ENCODE data around the gene SARDH. TPM values are rescaled to one million over a fixed set of nuclear protein-coding genes. Genes with fewer than 3 reads are reported as not detected.

SARDH gene
- total RNA-seq, 2 donors from 2014 or later, result 8.4 to 11.2 TPM

DNA sequence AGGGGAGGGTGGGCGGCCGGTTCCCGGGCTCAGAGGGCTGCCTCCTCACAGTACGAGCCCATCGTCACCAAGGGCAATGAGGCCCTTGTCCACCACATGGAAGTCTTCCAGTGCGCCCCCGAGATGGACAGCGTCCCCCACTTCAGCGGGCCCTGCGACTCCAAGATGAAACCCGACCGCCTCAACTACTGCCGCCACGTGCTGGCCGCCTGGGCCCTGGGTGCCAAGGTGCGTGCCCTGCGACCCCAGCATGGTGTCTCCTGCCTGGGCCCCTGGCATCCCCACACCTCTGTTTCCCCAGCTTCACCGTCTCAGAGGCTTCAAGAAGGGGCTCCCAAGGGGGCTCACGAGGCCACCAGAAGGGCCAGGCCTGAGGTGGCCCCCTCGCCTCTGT, 94.8 kb downstream of the SARDH start:
- Mint-ChIP-seq H3K27ac (no peak overlapping the region), H3K36me3 (ENCODE audit: low read depth) (no peaks in the 10 kb centered on the region), H3K27me3 (ENCODE audit: insufficient read depth) (no peaks in the 10 kb centered on the region), H3K4me3 (no peak overlapping the region), H3K9me3 (no peaks in the 10 kb centered on the region), H3K4me1 (no peaks in the 10 kb centered on the region)
- no peaks in the 10 kb centered on the region for H3K4me1 ChIP-seq (ENCODE audit: control insufficient read depth, insufficient read depth, low read length)
- H3K9ac ChIP-seq (ENCODE audit: extremely low read depth, low read length, poor library complexity, severe bottlenecking), result no peak overlapping the region
- no peak for DNase-seq
- H3K27me3 ChIP-seq (ENCODE audit: control insufficient read depth, insufficient read depth, low read length, poor library complexity, severe bottlenecking), result no peaks in the 10 kb centered on the region
- no peak overlapping the region for H3K4me3 ChIP-seq (ENCODE audit: low read length)
- H3K36me3 ChIP-seq (ENCODE audit: control insufficient read depth, insufficient read depth, low read length), result no peaks in the 10 kb centered on the region
- 92 to 93% methylated on average over 5 to 20 of the region's 20 CpGs for WGBS, 2 experiments (ENCODE audit: insufficient coverage in 1 of 2, insufficient read length in 1 of 2)
- TF ChIP-seq, protein P1, sequence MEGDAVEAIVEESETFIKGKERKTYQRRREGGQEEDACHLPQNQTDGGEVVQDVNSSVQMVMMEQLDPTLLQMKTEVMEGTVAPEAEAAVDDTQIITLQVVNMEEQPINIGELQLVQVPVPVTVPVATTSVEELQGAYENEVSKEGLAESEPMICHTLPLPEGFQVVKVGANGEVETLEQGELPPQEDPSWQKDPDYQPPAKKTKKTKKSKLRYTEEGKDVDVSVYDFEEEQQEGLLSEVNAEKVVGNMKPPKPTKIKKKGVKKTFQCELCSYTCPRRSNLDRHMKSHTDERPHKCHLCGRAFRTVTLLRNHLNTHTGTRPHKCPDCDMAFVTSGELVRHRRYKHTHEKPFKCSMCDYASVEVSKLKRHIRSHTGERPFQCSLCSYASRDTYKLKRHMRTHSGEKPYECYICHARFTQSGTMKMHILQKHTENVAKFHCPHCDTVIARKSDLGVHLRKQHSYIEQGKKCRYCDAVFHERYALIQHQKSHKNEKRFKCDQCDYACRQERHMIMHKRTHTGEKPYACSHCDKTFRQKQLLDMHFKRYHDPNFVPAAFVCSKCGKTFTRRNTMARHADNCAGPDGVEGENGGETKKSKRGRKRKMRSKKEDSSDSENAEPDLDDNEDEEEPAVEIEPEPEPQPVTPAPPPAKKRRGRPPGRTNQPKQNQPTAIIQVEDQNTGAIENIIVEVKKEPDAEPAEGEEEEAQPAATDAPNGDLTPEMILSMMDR (conservative IDR thresholded peaks at IDR 0.05), result no peak
- H3K27ac ChIP-seq (ENCODE audit: low read depth, low read length), result no peak overlapping the region
- H3K9me3 ChIP-seq (ENCODE audit: control insufficient read depth, low read length), result no peaks in the 10 kb centered on the region

DNA sequence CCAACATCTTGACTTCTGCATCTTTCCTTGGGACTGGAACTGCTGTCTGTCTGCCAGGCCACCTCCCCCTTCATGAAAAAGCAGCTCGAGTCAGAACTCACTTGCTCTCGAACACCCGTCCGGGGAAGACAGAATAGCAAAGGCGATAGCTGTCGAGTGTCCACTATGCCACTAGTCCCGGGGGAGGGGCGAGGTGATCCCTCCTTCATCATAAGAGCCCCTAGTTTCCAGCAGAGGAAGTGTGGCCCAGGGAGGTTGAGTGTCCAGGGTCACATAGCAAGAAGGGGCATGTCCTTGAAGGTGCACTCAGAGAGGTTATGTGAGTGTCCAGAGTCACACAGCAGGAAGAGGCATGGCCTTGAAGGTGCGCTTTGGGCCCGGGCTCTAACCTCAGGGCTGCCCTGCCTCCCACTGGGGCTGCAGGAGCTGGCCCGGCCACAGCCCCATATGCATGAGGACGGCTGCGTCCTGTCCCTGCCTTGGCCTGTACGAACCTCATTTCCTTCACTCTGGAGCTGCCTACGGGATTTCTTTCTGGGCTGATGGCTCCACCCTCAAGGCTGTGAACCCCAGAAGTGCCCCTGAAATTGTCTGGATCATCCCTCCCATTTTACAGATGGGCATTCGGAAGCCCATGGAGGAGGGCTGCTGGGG, 95.3 kb downstream of the SARDH start:
- TF ChIP-seq, protein P1 (conservative IDR thresholded peaks at IDR 0.05), result no peak
- no peak for DNase-seq
- Mint-ChIP-seq H3K4me3 (no peak overlapping the region), H3K36me3 (ENCODE audit: low read depth) (no peaks in the 10 kb centered on the region), H3K27me3 (ENCODE audit: insufficient read depth) (no peaks in the 10 kb centered on the region), H3K27ac (no peak overlapping the region), H3K4me1 (no peaks in the 10 kb centered on the region), H3K9me3 (no peaks in the 10 kb centered on the region)
- Histone ChIP-seq H3K27ac (ENCODE audit: low read depth, low read length) (no peak overlapping the region), H3K36me3 (ENCODE audit: control insufficient read depth, insufficient read depth, low read length) (no peaks in the 10 kb centered on the region), H3K9me3 (ENCODE audit: control insufficient read depth, low read length) (no peaks in the 10 kb centered on the region), H3K27me3 (ENCODE audit: control insufficient read depth, insufficient read depth, low read length, poor library complexity, severe bottlenecking) (no peaks in the 10 kb centered on the region), H3K9ac (ENCODE audit: extremely low read depth, low read length, poor library complexity, severe bottlenecking) (no peak overlapping the region), H3K4me1 (ENCODE audit: control insufficient read depth, insufficient read depth, low read length) (no peaks in the 10 kb centered on the region), H3K4me3 (ENCODE audit: low read length) (no peak overlapping the region)
- 90 to 92% methylated on average over 15 to 16 of the region's 16 CpGs for WGBS, 2 experiments (ENCODE audit: insufficient coverage in 1 of 2, insufficient read length in 1 of 2)

DNA sequence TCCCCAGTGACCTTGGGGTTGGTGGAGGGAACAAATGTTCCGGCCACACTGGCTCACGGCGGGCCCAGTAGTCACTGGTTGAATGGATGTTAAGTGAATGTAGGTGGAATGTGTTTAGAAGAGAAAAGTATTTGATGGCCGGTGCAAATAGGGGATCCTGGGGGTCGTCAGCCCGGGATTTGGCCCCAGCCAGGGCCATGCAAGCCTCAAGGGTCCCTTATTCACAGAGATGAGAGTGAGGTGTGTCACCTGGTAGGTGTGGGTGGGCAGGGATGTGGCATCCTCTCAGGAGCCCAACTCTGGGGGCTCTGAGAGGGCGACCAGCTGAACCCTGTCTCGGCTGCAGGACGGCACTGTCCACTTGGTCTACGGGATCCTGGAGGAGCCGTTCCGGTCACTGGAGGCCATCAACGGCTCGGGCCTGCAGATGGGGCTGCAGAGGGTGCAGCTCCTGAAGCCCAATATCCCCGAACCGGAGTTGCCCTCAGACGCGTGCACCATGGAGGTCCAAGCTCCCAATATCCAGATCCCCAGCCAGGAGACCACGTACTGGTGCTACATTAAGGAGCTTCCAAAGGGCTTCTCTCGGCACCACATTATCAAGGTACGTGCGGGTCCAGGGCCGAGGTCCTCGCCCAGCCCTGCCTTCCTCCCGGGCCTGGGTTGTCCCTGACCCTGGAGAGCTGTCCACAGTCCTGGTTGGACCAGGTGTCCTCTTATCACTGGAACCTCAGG, 96.1 kb downstream of the SARDH start:
- H3K27me3 Mint-ChIP-seq (ENCODE audit: insufficient read depth), result no peaks in the 10 kb centered on the region
- H3K4me3 ChIP-seq (ENCODE audit: low read length), result no peak overlapping the region
- no peaks in the 10 kb centered on the region for H3K4me1 Mint-ChIP-seq
- no peak overlapping the region for H3K9ac ChIP-seq (ENCODE audit: extremely low read depth, low read length, poor library complexity, severe bottlenecking)
- no peaks in the 10 kb centered on the region for H3K9me3 Mint-ChIP-seq
- no peaks in the 10 kb centered on the region for H3K4me1 ChIP-seq (ENCODE audit: control insufficient read depth, insufficient read depth, low read length)
- no peak overlapping the region for H3K27ac ChIP-seq (ENCODE audit: low read depth, low read length)
- DNase-seq, result no peak
- H3K27me3 ChIP-seq (ENCODE audit: control insufficient read depth, insufficient read depth, low read length, poor library complexity, severe bottlenecking), result no peaks in the 10 kb centered on the region
- 89 to 94% methylated on average over 19 to 25 of the region's 25 CpGs for WGBS, 2 experiments (ENCODE audit: insufficient coverage in 1 of 2, insufficient read length in 1 of 2)
- H3K27ac Mint-ChIP-seq, result no peak overlapping the region
- no peak overlapping the region for H3K4me3 Mint-ChIP-seq
- H3K9me3 ChIP-seq (ENCODE audit: control insufficient read depth, low read length), result no peaks in the 10 kb centered on the region
- no peaks in the 10 kb centered on the region for H3K36me3 Mint-ChIP-seq (ENCODE audit: low read depth)
- H3K36me3 ChIP-seq (ENCODE audit: control insufficient read depth, insufficient read depth, low read length), result no peaks in the 10 kb centered on the region
- TF ChIP-seq, protein P1 (conservative IDR thresholded peaks at IDR 0.05), result no peak

Data from endodermal cell (in vitro differentiated cells).